Thyroid gland (tissue), 4 donors: ENCODE measurements around the gene LGALS8.

Source experiments
- CTCF ChIP-seq, 6 experiments: fragments of 200-600 bp in 3 of 6; fragments of 450-650 bp in 3 of 6; sonication (generic) in 3 of 6; IDR thresholded peaks; one replicate each; pipeline ENCODE4 v1.5.1; 2016 to 2019; ENCODE audit warnings: antibody characterized with exemption in 6 of 6, mild to moderate bottlenecking in 2 of 6, inconsistent platforms in 1 of 6, moderate library complexity in 1 of 6
- POLR2A ChIP-seq, 2 donors: fragments of 450-650 bp; IDR thresholded peaks; one replicate each; pipeline ENCODE4 v1.6.1; 2017; ENCODE audit warnings: antibody characterized with exemption in 2 of 2, mild to moderate bottlenecking in 2 of 2, moderate library complexity in 1 of 2

DNA sequence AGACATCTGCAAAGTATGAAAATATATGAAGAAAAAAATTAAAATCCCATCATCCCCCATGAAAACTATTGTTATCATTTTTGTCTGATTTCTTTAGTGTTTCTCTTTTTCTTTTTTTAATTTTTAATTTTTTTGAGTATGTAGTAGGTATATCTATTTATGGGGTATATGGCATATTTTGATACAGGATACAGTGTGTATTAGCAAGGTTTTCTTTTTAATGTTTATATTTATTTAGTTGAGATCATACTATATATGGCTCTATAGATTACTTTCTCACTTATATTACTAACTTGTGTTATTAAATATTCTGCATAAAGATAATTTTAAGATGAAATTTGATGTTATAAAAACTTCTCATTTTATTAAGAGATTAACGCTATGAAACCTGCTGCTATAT is 11.4 kb downstream of the LGALS8 start:
- TF ChIP-seq POLR2A (IDR thresholded peaks at IDR 0.05) (no peak), CTCF (IDR thresholded peaks at IDR 0.05) (no peak)
